MCF 10A (cell line): ENCODE results near the gene RSPH3. TPM values are rescaled to one million over a fixed set of nuclear protein-coding genes. Genes with fewer than 3 reads are reported as not detected.

Experiments
- BruUV-seq: library from RNA; stranded (reverse); fragments of 400-500 nt; replicated peaks from 2 replicates; lab custom pipeline; 2021; lab: Mats Ljungman, UMichigan
- CTCF ChIA-PET: fragments of 300-600 bp; sonication (Branson Sonifier 250); formaldehyde crosslinking; extraction: SDS; loops from one replicate; lab custom pipeline; 2021; ENCODE audit warnings: antibody characterized with exemption, inconsistent platforms; lab: Yijun Ruan, JAX
- POLR2A ChIA-PET: fragments of 300-600, 350-650 bp; sonication (Branson Sonifier 250); formaldehyde crosslinking; extraction: SDS; loops from one replicate; lab custom pipeline; 2020; ENCODE audit warnings: antibody characterized with exemption, inconsistent platforms; lab: Yijun Ruan, JAX
- DNase-seq: peaks from one replicate; pipeline ENCODE4 v3.0.0-alpha.2; 2018; ENCODE audit not compliant: unreplicated experiment
- H3K27ac Mint-ChIP-seq: one replicate; pipeline ENCODE4 v1.8.0; 2022; ENCODE audit warnings: mild to moderate bottlenecking, low read depth, mixed read lengths; ENCODE audit not compliant: unreplicated experiment
- H3K27me3 Mint-ChIP-seq: one replicate; pipeline ENCODE4 v1.8.0; 2022; ENCODE audit warnings: mixed read lengths; ENCODE audit not compliant: insufficient read depth, unreplicated experiment
- H3K36me3 Mint-ChIP-seq: one replicate; pipeline ENCODE4 v1.8.0; 2022; ENCODE audit warnings: mild to moderate bottlenecking, moderate library complexity, mixed read lengths; ENCODE audit not compliant: insufficient read depth, unreplicated experiment
- H3K4me1 Mint-ChIP-seq: one replicate; pipeline ENCODE4 v1.8.0; 2022; ENCODE audit warnings: mixed read lengths; ENCODE audit not compliant: insufficient read depth, unreplicated experiment
- H3K4me3 Mint-ChIP-seq: one replicate; pipeline ENCODE4 v1.8.0; 2022; ENCODE audit warnings: mild to moderate bottlenecking, moderate library complexity, mixed read lengths; ENCODE audit not compliant: unreplicated experiment
- H3K9me3 Mint-ChIP-seq: one replicate; pipeline ENCODE4 v1.8.0; 2022; ENCODE audit warnings: mixed read lengths; ENCODE audit not compliant: unreplicated experiment
- intact Hi-C: fragments of 100-400 bp; cut with micrococcal nuclease; formaldehyde crosslinking; loops from 2 replicates; pipeline ENCODE4 v1.14.1; 2022
- total RNA-seq: library from RNA; stranded (reverse); gene quantifications from 2 replicates; pipeline ENCODE4 v1.2.3, GENCODE V29; 2022
- TF ChIP-seq, protein P1 (sequence below): fragments of 200-600 bp; IDR thresholded peaks from one replicate; pipeline ENCODE4 v1.8.0; 2022; ENCODE audit warnings: antibody characterized with exemption, mild to moderate bottlenecking; ENCODE audit not compliant: unreplicated experiment

RSPH3 gene
- total RNA-seq, 1 experiment from 2014 or later = 13.1 TPM

GRCh38 chr6:159044899-159045727 is 45.1 kb upstream of the RSPH3 start, which contains the start of gene TAGAP:
TAGAP (minus strand) TSS chr6:159044991; CDS start chr6:159044146, 845 bp downstream.
- Mint-ChIP-seq H3K4me1 (peaks cover 6% of the 10 kb centered on the region), H3K27ac (no peak within 1 kb of the TSS), H3K4me3 (no peak within 1 kb of the TSS), H3K36me3 (no peaks in the 10 kb centered on the region), H3K27me3 (peaks cover 35% of the 10 kb centered on the region), H3K9me3 (no peaks in the 10 kb centered on the region)
- TF ChIP-seq, protein P1, sequence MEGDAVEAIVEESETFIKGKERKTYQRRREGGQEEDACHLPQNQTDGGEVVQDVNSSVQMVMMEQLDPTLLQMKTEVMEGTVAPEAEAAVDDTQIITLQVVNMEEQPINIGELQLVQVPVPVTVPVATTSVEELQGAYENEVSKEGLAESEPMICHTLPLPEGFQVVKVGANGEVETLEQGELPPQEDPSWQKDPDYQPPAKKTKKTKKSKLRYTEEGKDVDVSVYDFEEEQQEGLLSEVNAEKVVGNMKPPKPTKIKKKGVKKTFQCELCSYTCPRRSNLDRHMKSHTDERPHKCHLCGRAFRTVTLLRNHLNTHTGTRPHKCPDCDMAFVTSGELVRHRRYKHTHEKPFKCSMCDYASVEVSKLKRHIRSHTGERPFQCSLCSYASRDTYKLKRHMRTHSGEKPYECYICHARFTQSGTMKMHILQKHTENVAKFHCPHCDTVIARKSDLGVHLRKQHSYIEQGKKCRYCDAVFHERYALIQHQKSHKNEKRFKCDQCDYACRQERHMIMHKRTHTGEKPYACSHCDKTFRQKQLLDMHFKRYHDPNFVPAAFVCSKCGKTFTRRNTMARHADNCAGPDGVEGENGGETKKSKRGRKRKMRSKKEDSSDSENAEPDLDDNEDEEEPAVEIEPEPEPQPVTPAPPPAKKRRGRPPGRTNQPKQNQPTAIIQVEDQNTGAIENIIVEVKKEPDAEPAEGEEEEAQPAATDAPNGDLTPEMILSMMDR = no peak
- no peak for DNase-seq
- intact Hi-C loops = no loop called here
- ChIA-PET CTCF (interaction anchor here (0.6 to 10.0 kb wide), 7 partner anchors 35 to 91 kb away, joined by 3 to 128 read pairs (median 4); no protein-coding TSS in a partner anchor), POLR2A (interaction anchor here (0.7 kb wide), 1 partner anchor 754 kb away, joined by 4 read pairs; no protein-coding TSS in a partner anchor)
- BruUV-seq = no TSS peak

- CTCF ChIA-PET = interaction anchor here (0.7 to 10.0 kb wide), 10 partner anchors 14 to 107 kb away, joined by 3 to 128 read pairs (median 4); no protein-coding TSS in a partner anchor
- intact Hi-C loops = no loop called here
- Mint-ChIP-seq H3K36me3 (no peaks in the 10 kb centered on the region), H3K4me3 (no peak overlapping the region), H3K27me3 (peaks cover 35% of the 10 kb centered on the region), H3K27ac (no peak overlapping the region), H3K9me3 (no peaks in the 10 kb centered on the region), H3K4me1 (peaks cover 15% of the 10 kb centered on the region)
- TF ChIP-seq, protein P1 = no peak
- no peak for DNase-seq
- POLR2A ChIA-PET = interaction anchor here (1.0 to 2.5 kb wide), 2 partner anchors 60 to 91 kb away, joined by 3 to 8 read pairs; no protein-coding TSS in a partner anchor
- BruUV-seq = no TSS peak
Observed at GRCh38 chr6:159043947-159044346, 43.9 kb upstream of the RSPH3 start.

DNA sequence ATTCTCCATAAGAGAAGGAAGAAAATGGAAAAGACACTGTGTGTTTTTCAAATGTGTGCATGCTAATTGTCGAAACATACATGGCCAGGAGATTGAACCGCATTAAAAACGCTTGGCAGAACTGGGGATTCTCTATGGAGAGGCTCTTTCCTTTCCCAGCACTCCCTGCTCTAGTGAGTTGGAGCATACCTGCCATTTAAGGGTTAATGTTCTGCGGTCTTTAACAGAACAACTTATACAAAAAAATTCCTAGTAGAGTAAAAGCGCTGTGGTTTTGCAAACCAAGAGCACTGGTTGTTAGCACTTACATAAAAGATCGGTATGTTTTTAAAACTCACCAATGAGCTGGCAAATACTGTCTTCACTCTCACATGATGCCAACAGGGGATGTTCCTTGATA is 43.2 kb upstream of the RSPH3 start:
- no TSS peak for BruUV-seq
- CTCF ChIA-PET = interaction anchor here (0.7 to 10.0 kb wide), 12 partner anchors 10 to 107 kb away, joined by 3 to 128 read pairs (median 6); no protein-coding TSS in a partner anchor
- H3K4me1 Mint-ChIP-seq = peaks cover 21% of the 10 kb centered on the region

More for the DNA sequence above, 43.2 kb upstream of the RSPH3 start:
- Mint-ChIP-seq H3K27ac (no peak overlapping the region), H3K4me3 (no peak overlapping the region), H3K9me3 (no peaks in the 10 kb centered on the region), H3K36me3 (no peaks in the 10 kb centered on the region), H3K27me3 (peaks cover 29% of the 10 kb centered on the region)
- DNase-seq = no peak
- intact Hi-C loops = no loop called here
- TF ChIP-seq, protein P1 = no peak
- POLR2A ChIA-PET = interaction anchor here (0.5 to 2.5 kb wide), 3 partner anchors 61 to 347 kb away, joined by 3 to 8 read pairs (median 3); no protein-coding TSS in a partner anchor
